Measurements from ENCODE around the gene NMT1. TPM values are rescaled to one million over a fixed set of nuclear protein-coding genes. Genes with fewer than 3 reads are reported as not detected.

NMT1 gene
- total and polyA plus RNA-seq, 2 of the 13 experiments (the other 11 are each of a cell fraction or from before 2014, with no cell fraction given) = 75.7 to 142 TPM

GRCh38 chr17:45148183-45149036 is 87.3 kb downstream of the NMT1 start, which contains the start of gene HEXIM1 (continued):
- peak; percentile 86; the same call in 1 of the 2 replicates for TF ChIP-seq DZIP1 (CRISPR knock-in tag; IDR thresholded peaks at IDR 0.05)
- TF ChIP-seq CERS6 (CRISPR knock-in tag; IDR thresholded peaks at IDR 0.05) = no peak
- TF ChIP-seq RFX3 (CRISPR knock-in tag; IDR thresholded peaks at IDR 0.05) = no peak
- no peak; the same call in 1 of the 2 replicates for TF ChIP-seq CHCHD3 (CRISPR knock-in tag; IDR thresholded peaks at IDR 0.05)
- TF ChIP-seq ZNF800 (CRISPR knock-in tag; IDR thresholded peaks at IDR 0.05) = 0 out of 2 replicates have a peak, but pooled peaks have one; percentile 20
- TF ChIP-seq ZNF639 (CRISPR knock-in tag; conservative IDR thresholded peaks at IDR 0.05) = 0 out of 2 replicates have a peak, but pooled peaks have one; percentile 10
- peak; percentile 41 for TF ChIP-seq SIX1 (CRISPR knock-in tag; IDR thresholded peaks at IDR 0.05; ENCODE audit: borderline replicate concordance)
- no peak for TF ChIP-seq EHMT2 (IDR thresholded peaks at IDR 0.05; ENCODE audit: borderline replicate concordance, low read depth, low read length)
- TF ChIP-seq ZNF749 (CRISPR knock-in tag; IDR thresholded peaks at IDR 0.05; ENCODE audit: borderline replicate concordance) = no peak
- peak; percentile 21; the same call in 1 of the 2 replicates for TF ChIP-seq ATF7 (IDR thresholded peaks at IDR 0.05)
- no peak; the same call in 1 of the 2 replicates for TF ChIP-seq ATF7 (CRISPR knock-in tag; IDR thresholded peaks at IDR 0.05)
- TF ChIP-seq MAFK (conservative IDR thresholded peaks at IDR 0.05 in 1 of 2, IDR thresholded peaks at IDR 0.05 in 1 of 2; ENCODE audit: low read length in 2 of 2) = peak in 1 of 2 experiments; percentile 31; a peak in 2 of 4 replicates
- TF ChIP-seq HNF4A (CRISPR knock-in tag; IDR thresholded peaks at IDR 0.05) = peak; percentile 34
- TF ChIP-seq ZNF660 (CRISPR knock-in tag; IDR thresholded peaks at IDR 0.05; ENCODE audit: borderline replicate concordance, low read depth) = no peak
- TF ChIP-seq ZNF576 (CRISPR knock-in tag; IDR thresholded peaks at IDR 0.05) = 0 out of 2 replicates have a peak, but pooled peaks have one; percentile 53
- TF ChIP-seq ZNF607 (CRISPR knock-in tag; IDR thresholded peaks at IDR 0.05; ENCODE audit: borderline replicate concordance) = no peak; the same call in none of the 2 replicates
- no peak for TF ChIP-seq GRHL1 (CRISPR knock-in tag; conservative IDR thresholded peaks at IDR 0.05)
- no peak for TF ChIP-seq CENPBD1 (CRISPR knock-in tag; IDR thresholded peaks at IDR 0.05; ENCODE audit: borderline replicate concordance, low read depth)

Data from HepG2 (cell line).